Keratinocyte (primary cell): Measurements from ENCODE around the gene TMEM244. TPM values are rescaled to one million over a fixed set of nuclear protein-coding genes. Genes with fewer than 3 reads are reported as not detected.

ENCODE experiments used
- DNase-seq: peaks from one replicate; pipeline ENCODE4 v3.0.0-alpha.2; 2011; ENCODE audit warnings: low read depth, missing footprints, low spot score
- FAIRE-seq: peaks from 2 replicates; lab custom pipeline; 2011; peaks lifted over from hg19 to GRCh38; lab: Jason Lieb, UNC
- H2AFZ ChIP-seq: 2 replicates; pipeline ENCODE4 v1.6.0; 2012; ENCODE audit warnings: low read length, control low read depth, inconsistent platforms; ENCODE audit not compliant: control insufficient read depth
- H3K27ac ChIP-seq: 2 replicates; pipeline ENCODE4 v1.5.1; 2011; ENCODE audit warnings: low read length; ENCODE audit not compliant: control insufficient read depth, insufficient read depth
- H3K27me3 ChIP-seq: 3 replicates; pipeline ENCODE4 v1.6.0; 2011; ENCODE audit warnings: low read length; ENCODE audit not compliant: control insufficient read depth, insufficient read depth; ENCODE audit errors: extremely low read depth
- H3K36me3 ChIP-seq, 2 experiments: 2 replicates in 1 of 2; 3 replicates in 1 of 2; pipeline ENCODE4 v1.5.1; 2011; ENCODE audit warnings: low read length in 2 of 2, mild to moderate bottlenecking in 1 of 2; ENCODE audit not compliant: control insufficient read depth in 2 of 2, insufficient read depth in 2 of 2; ENCODE audit errors: extremely low read depth in 1 of 2
- H3K4me1 ChIP-seq: 3 replicates; pipeline ENCODE4 v1.5.1; 2011; ENCODE audit warnings: low read length; ENCODE audit not compliant: control insufficient read depth, insufficient read depth; ENCODE audit errors: extremely low read depth
- H3K4me2 ChIP-seq: 3 replicates; pipeline ENCODE4 v1.6.0; 2011; ENCODE audit warnings: low read depth, low read length; ENCODE audit not compliant: control insufficient read depth, insufficient read depth; ENCODE audit errors: extremely low read depth
- H3K4me3 ChIP-seq, 3 experiments: fragments of 200-600 bp in 1 of 3; sonication (generic) in 1 of 3; 2 replicates in 2 of 3; 3 replicates in 1 of 3; pipeline ENCODE4 v1.5.1; 2011 to 2016; ENCODE audit warnings: low read length in 3 of 3, mild to moderate bottlenecking in 3 of 3, control low read depth in 2 of 3, inconsistent platforms in 1 of 3, low read depth in 1 of 3, mixed read lengths in 1 of 3, mixed run types in 1 of 3, moderate library complexity in 1 of 3; ENCODE audit not compliant: control insufficient read depth in 2 of 3, insufficient read depth in 2 of 3; ENCODE audit errors: extremely low read depth in 1 of 3
- H3K79me2 ChIP-seq: 2 replicates; pipeline ENCODE4 v1.6.0; 2012; ENCODE audit warnings: low read length; ENCODE audit not compliant: control insufficient read depth, insufficient read depth
- H3K9ac ChIP-seq: 3 replicates; pipeline ENCODE4 v1.6.0; 2011; ENCODE audit warnings: low read length; ENCODE audit not compliant: control insufficient read depth, insufficient read depth; ENCODE audit errors: extremely low read depth
- H3K9me1 ChIP-seq: 3 replicates; pipeline ENCODE4 v1.6.0; 2011; ENCODE audit warnings: low read length; ENCODE audit not compliant: control insufficient read depth, insufficient read depth; ENCODE audit errors: extremely low read depth
- H3K9me3 ChIP-seq: 2 replicates; pipeline ENCODE4 v1.5.1; 2012; ENCODE audit warnings: low read depth, low read length; ENCODE audit not compliant: control insufficient read depth
- H4K20me1 ChIP-seq: 3 replicates; pipeline ENCODE4 v1.6.0; 2011; ENCODE audit warnings: low read length; ENCODE audit not compliant: control insufficient read depth, insufficient read depth; ENCODE audit errors: extremely low read depth
- CTCF ChIP-seq, 3 experiments: IDR thresholded peaks in 1 of 3; conservative IDR thresholded peaks in 1 of 3; optimal IDR thresholded peaks in 1 of 3; 2 replicates in 2 of 3; 3 replicates in 1 of 3; pipeline versions ENCODE3 to v1.5.1; 2011; ENCODE audit warnings: low read length in 3 of 3, mild to moderate bottlenecking in 3 of 3, moderate library complexity in 2 of 3, control low read depth in 1 of 3, inconsistent platforms in 1 of 3; ENCODE audit not compliant: insufficient read depth in 2 of 3; ENCODE audit errors: extremely low read depth in 1 of 3
- EZH2 ChIP-seq: IDR thresholded peaks from one replicate; pipeline ENCODE4 v1.6.1; 2012; ENCODE audit warnings: inconsistent platforms, mild to moderate bottlenecking, low read length, moderate library complexity
- dilution Hi-C: fragments of 300-500 bp; cut with MboI; formaldehyde crosslinking; loops from one replicate; pipeline ENCODE4 v1.7.0; 2020; ENCODE audit warnings: low sequenced_read_pairs; ENCODE audit not compliant: extremely low pct_ligation_motif_present
- polyA plus RNA-seq, 5 experiments: library from polyadenylated mRNA; depleted of rRNA in 3 of 5; stranded (reverse) in 3 of 5; stranded (forward) in 1 of 5; unstranded in 1 of 5; fragments of >200 nt; gene quantifications; 1 replicate in 1 of 5; 2 replicates in 3 of 5; 3 replicates in 1 of 5; pipeline versions ENCODE4 v1.2.1 to v1.2.3, GENCODE V29; 2011 to 2012; ENCODE audit warnings: missing spikeins in 2 of 5, low read depth in 1 of 5, low replicate concordance in 1 of 5

The TMEM244 gene
- polyA plus RNA-seq, 1 donor (not counting 4 experiments of a cell fraction or from before 2014, with no cell fraction given): 0.12 TPM

GRCh38 chr6:129790785-129791184, 70.3 kb downstream of the TMEM244 start:
- no peak for FAIRE-seq
- dilution Hi-C loops: no loop called here
- no peak overlapping the region for H3K9ac ChIP-seq

DNA sequence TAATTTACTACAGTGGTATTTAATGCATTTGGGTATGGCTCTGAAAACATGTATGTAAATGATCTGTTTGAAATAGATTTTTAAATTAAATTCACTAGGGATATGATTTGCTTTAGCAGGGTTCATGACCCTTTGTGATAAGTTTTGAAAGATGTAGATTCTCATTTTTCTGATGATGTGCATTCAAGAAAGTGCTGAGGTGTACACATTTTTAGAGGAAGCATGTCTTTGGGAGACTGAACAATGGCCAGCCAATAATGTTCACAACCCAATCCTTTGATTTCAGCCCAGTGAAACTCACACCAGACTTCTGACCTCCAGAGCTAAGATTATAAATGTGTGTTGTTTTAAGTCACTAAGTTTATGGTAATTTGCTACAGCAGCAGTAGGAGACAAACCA, 71.1 kb downstream of the TMEM244 start:
- no peaks in the 10 kb centered on the region for H3K9me1 ChIP-seq
- no peak overlapping the region for H3K4me3 ChIP-seq
- H2AFZ ChIP-seq: no peak overlapping the region
- no peaks in the 10 kb centered on the region for H3K4me1 ChIP-seq
- H3K27me3 ChIP-seq: no peaks in the 10 kb centered on the region
- dilution Hi-C loops: no loop called here
- H3K36me3 ChIP-seq: no peaks in the 10 kb centered on the region
- H3K9ac ChIP-seq: no peak overlapping the region
- no peak for FAIRE-seq
- no peak overlapping the region for H3K27ac ChIP-seq
- H4K20me1 ChIP-seq: no peaks in the 10 kb centered on the region
- no peaks in the 10 kb centered on the region for H3K9me3 ChIP-seq
- no peak for TF ChIP-seq EZH2
- TF ChIP-seq CTCF (optimal IDR thresholded peaks at IDR 0.05 in 1 of 3, IDR thresholded peaks at IDR 0.05 in 1 of 3, conservative IDR thresholded peaks at IDR 0.05 in 1 of 3; ENCODE audit: extremely low read depth in 1 of 3, insufficient read depth in 2 of 3, low read length in 3 of 3): no peak
- no peak for DNase-seq
- H3K4me2 ChIP-seq: no peak overlapping the region
- no peaks in the 10 kb centered on the region for H3K79me2 ChIP-seq

More at GRCh38 chr6:129790785-129791184, 70.3 kb downstream of the TMEM244 start:
- Histone ChIP-seq H3K4me3 (no peak overlapping the region), H3K4me2 (no peak overlapping the region), H3K9me3 (no peaks in the 10 kb centered on the region), H3K9me1 (no peaks in the 10 kb centered on the region), H3K36me3 (no peaks in the 10 kb centered on the region), H3K27ac (no peak overlapping the region), H2AFZ (no peak overlapping the region), H3K4me1 (no peaks in the 10 kb centered on the region), H3K27me3 (no peaks in the 10 kb centered on the region), H4K20me1 (no peaks in the 10 kb centered on the region), H3K79me2 (no peaks in the 10 kb centered on the region)
- DNase-seq: no peak
- TF ChIP-seq EZH2 (no peak), CTCF (optimal IDR thresholded peaks at IDR 0.05 in 1 of 3, IDR thresholded peaks at IDR 0.05 in 1 of 3, conservative IDR thresholded peaks at IDR 0.05 in 1 of 3; ENCODE audit: extremely low read depth in 1 of 3, insufficient read depth in 2 of 3, low read length in 3 of 3) (no peak)
